Neural progenitor cell (in vitro differentiated cells): ENCODE data around the gene NGB. TPM values are rescaled to one million over a fixed set of nuclear protein-coding genes. Genes with fewer than 3 reads are reported as not detected.

Experiments
- DNase-seq: peaks from one replicate; pipeline ENCODE4 v3.0.0-alpha.2; 2016; ENCODE audit warnings: low spot score
- H2AFZ ChIP-seq: fragments of 200-600 bp; sonication (generic); replicated peaks from 2 replicates; pipeline ENCODE4 v1.6.1; 2016; ENCODE audit warnings: antibody characterized with exemption
- H3F3A ChIP-seq: fragments of 200-600 bp; sonication (generic); 2 replicates; pipeline ENCODE4 v1.6.1; 2016; ENCODE audit warnings: antibody characterized with exemption, low read depth
- H3K27ac ChIP-seq: fragments of 200-600 bp; sonication (generic); 2 replicates; pipeline ENCODE4 v1.5.1; 2016; ENCODE audit warnings: mild to moderate bottlenecking
- H3K27me3 ChIP-seq: fragments of 200-600 bp; sonication (generic); 2 replicates; pipeline ENCODE4 v1.6.1; 2016; ENCODE audit warnings: mild to moderate bottlenecking, moderate library complexity
- H3K36me3 ChIP-seq: fragments of 200-600 bp; sonication (generic); 2 replicates; pipeline ENCODE4 v1.5.1; 2016
- H3K4me1 ChIP-seq: fragments of 200-600 bp; sonication (generic); 2 replicates; pipeline ENCODE4 v1.6.1; 2016; ENCODE audit warnings: mixed run types
- H3K4me2 ChIP-seq: fragments of 200-600 bp; sonication (generic); 2 replicates; pipeline ENCODE4 v1.6.1; 2016
- H3K4me3 ChIP-seq: fragments of 200-600 bp; sonication (generic); 2 replicates; pipeline ENCODE4 v1.5.1; 2016
- H3K79me2 ChIP-seq: fragments of 200-600 bp; sonication (generic); 2 replicates; pipeline ENCODE4 v1.6.1; 2016; ENCODE audit warnings: low read depth
- H3K9ac ChIP-seq: fragments of 200-600 bp; sonication (generic); 2 replicates; pipeline ENCODE4 v1.6.1; 2016
- H3K9me3 ChIP-seq: fragments of 200-600 bp; sonication (generic); 2 replicates; pipeline ENCODE4 v1.5.1; 2016; ENCODE audit warnings: low read depth
- H4K20me1 ChIP-seq: fragments of 200-600 bp; sonication (generic); 2 replicates; pipeline ENCODE4 v1.6.1; 2016; ENCODE audit warnings: low read depth
- H3K27ac Mint-ChIP-seq: 3 replicates; pipeline ENCODE4 v1.8.0; 2021; ENCODE audit warnings: mixed read lengths
- H3K27me3 Mint-ChIP-seq: 2 replicates; pipeline ENCODE4 v1.8.0; 2022; ENCODE audit warnings: low read depth, mild to moderate bottlenecking, inconsistent platforms, moderate library complexity, mixed read lengths; ENCODE audit not compliant: insufficient read depth
- H3K36me3 Mint-ChIP-seq: 3 replicates; pipeline ENCODE4 v1.8.0; 2021; ENCODE audit warnings: mixed read lengths
- H3K4me1 Mint-ChIP-seq: 3 replicates; pipeline ENCODE4 v1.8.0; 2021; ENCODE audit warnings: mixed read lengths
- H3K4me3 Mint-ChIP-seq: 3 replicates; pipeline ENCODE4 v1.8.0; 2021; ENCODE audit warnings: mild to moderate bottlenecking, moderate library complexity, mixed read lengths
- H3K9me3 Mint-ChIP-seq: 3 replicates; pipeline ENCODE4 v1.8.0; 2020; ENCODE audit warnings: mixed read lengths
- EZH2 ChIP-seq: fragments of 200-600 bp; sonication (generic); IDR thresholded peaks from 2 replicates; pipeline ENCODE4 v1.6.1; 2017; ENCODE audit warnings: antibody characterized with exemption, mild to moderate bottlenecking, moderate library complexity
- EZH2phosphoT487 ChIP-seq: fragments of 200-600 bp; sonication (generic); IDR thresholded peaks from 2 replicates; pipeline ENCODE4 v1.6.1; 2017; ENCODE audit warnings: antibody characterized with exemption
- total RNA-seq: library from RNA; depleted of rRNA; stranded (reverse); fragments of >200 nt; gene quantifications from 2 replicates; pipeline ENCODE4 v1.2.3, GENCODE V29; 2015; ENCODE audit warnings: low replicate concordance
- TF ChIP-seq, protein P1 (sequence below): fragments of 200-600 bp; sonication (generic); IDR thresholded peaks from 2 replicates; pipeline ENCODE4 v1.5.1; 2017; ENCODE audit warnings: antibody characterized with exemption, mild to moderate bottlenecking

NGB gene
- total RNA-seq, 1 donor from 2014 or later, result not detected

- Mint-ChIP-seq H3K4me3 (no peak overlapping the region), H3K27ac (peak overlapping the region; percentile 12), H3K27me3 (peaks cover 8% of the 10 kb centered on the region), H3K4me1 (peaks cover 3% of the 10 kb centered on the region), H3K9me3 (peaks cover 1% of the 10 kb centered on the region), H3K36me3 (no peaks in the 10 kb centered on the region)
- H3K27me3 ChIP-seq, result no peaks in the 10 kb centered on the region
- no peak overlapping the region for H3K27ac ChIP-seq
- H3K36me3 ChIP-seq, result no peaks in the 10 kb centered on the region
- no peak overlapping the region for H2AFZ ChIP-seq
- H3K9me3 ChIP-seq, result no peaks in the 10 kb centered on the region
- no peaks in the 10 kb centered on the region for H3F3A ChIP-seq
- no peak overlapping the region for H3K4me3 ChIP-seq
- no peaks in the 10 kb centered on the region for H4K20me1 ChIP-seq
- H3K4me1 ChIP-seq, result no peaks in the 10 kb centered on the region
- H3K4me2 ChIP-seq, result no peak overlapping the region
- DNase-seq, result no peak
- TF ChIP-seq EZH2phosphoT487, result no peak
- TF ChIP-seq, protein P1, sequence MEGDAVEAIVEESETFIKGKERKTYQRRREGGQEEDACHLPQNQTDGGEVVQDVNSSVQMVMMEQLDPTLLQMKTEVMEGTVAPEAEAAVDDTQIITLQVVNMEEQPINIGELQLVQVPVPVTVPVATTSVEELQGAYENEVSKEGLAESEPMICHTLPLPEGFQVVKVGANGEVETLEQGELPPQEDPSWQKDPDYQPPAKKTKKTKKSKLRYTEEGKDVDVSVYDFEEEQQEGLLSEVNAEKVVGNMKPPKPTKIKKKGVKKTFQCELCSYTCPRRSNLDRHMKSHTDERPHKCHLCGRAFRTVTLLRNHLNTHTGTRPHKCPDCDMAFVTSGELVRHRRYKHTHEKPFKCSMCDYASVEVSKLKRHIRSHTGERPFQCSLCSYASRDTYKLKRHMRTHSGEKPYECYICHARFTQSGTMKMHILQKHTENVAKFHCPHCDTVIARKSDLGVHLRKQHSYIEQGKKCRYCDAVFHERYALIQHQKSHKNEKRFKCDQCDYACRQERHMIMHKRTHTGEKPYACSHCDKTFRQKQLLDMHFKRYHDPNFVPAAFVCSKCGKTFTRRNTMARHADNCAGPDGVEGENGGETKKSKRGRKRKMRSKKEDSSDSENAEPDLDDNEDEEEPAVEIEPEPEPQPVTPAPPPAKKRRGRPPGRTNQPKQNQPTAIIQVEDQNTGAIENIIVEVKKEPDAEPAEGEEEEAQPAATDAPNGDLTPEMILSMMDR, result no peak
- TF ChIP-seq EZH2, result no peak
- no peak overlapping the region for H3K9ac ChIP-seq
- H3K79me2 ChIP-seq, result no peaks in the 10 kb centered on the region
Measured at GRCh38 chr14:77250927-77251326, 20.1 kb downstream of the NGB start.

- Histone ChIP-seq H3K79me2 (no peaks in the 10 kb centered on the region), H3K27ac (no peak overlapping the region), H3F3A (no peaks in the 10 kb centered on the region), H2AFZ (no peak overlapping the region), H3K36me3 (no peaks in the 10 kb centered on the region), H4K20me1 (no peaks in the 10 kb centered on the region), H3K27me3 (no peaks in the 10 kb centered on the region), H3K4me2 (no peak overlapping the region), H3K9ac (no peak overlapping the region), H3K4me3 (no peak overlapping the region), H3K9me3 (no peaks in the 10 kb centered on the region), H3K4me1 (no peaks in the 10 kb centered on the region)
- TF ChIP-seq EZH2phosphoT487, result no peak
- TF ChIP-seq, protein P1, result no peak
- no peak for TF ChIP-seq EZH2
- H3K9me3 Mint-ChIP-seq, result no peaks in the 10 kb centered on the region
- H3K36me3 Mint-ChIP-seq, result no peaks in the 10 kb centered on the region
- peaks cover 3% of the 10 kb centered on the region for H3K4me1 Mint-ChIP-seq
- H3K27ac Mint-ChIP-seq, result no peak overlapping the region
- no peak for DNase-seq
- H3K27me3 Mint-ChIP-seq, result peaks cover 11% of the 10 kb centered on the region
- H3K4me3 Mint-ChIP-seq, result no peak overlapping the region
Measured at GRCh38 chr14:77249286-77249685, 21.7 kb downstream of the NGB start.

GRCh38 chr14:77248666-77249065 lies 22.3 kb downstream of the NGB start:
- Histone ChIP-seq H3K9ac (no peak overlapping the region), H3K36me3 (no peaks in the 10 kb centered on the region), H3K9me3 (no peaks in the 10 kb centered on the region), H4K20me1 (no peaks in the 10 kb centered on the region), H2AFZ (no peak overlapping the region), H3F3A (no peaks in the 10 kb centered on the region), H3K4me3 (no peak overlapping the region), H3K27me3 (no peaks in the 10 kb centered on the region), H3K4me1 (no peaks in the 10 kb centered on the region), H3K79me2 (no peaks in the 10 kb centered on the region), H3K27ac (no peak overlapping the region), H3K4me2 (no peak overlapping the region)
- TF ChIP-seq EZH2 (no peak), EZH2phosphoT487 (no peak)
- TF ChIP-seq, protein P1, result no peak
- H3K27me3 Mint-ChIP-seq, result peaks cover 8% of the 10 kb centered on the region
- H3K9me3 Mint-ChIP-seq, result no peaks in the 10 kb centered on the region
- H3K27ac Mint-ChIP-seq, result no peak overlapping the region
- H3K4me3 Mint-ChIP-seq, result no peak overlapping the region
- no peaks in the 10 kb centered on the region for H3K36me3 Mint-ChIP-seq
- DNase-seq, result no peak
- peaks cover 3% of the 10 kb centered on the region for H3K4me1 Mint-ChIP-seq
